Epidermal melanocyte (primary cell): Measurements from ENCODE around the gene OTC.

Source experiments
- DNase-seq: peaks from one replicate; pipeline ENCODE4 v3.0.0; 2011; ENCODE audit warnings: low spot score; ENCODE audit not compliant: insufficient read length

The OTC gene

DNA sequence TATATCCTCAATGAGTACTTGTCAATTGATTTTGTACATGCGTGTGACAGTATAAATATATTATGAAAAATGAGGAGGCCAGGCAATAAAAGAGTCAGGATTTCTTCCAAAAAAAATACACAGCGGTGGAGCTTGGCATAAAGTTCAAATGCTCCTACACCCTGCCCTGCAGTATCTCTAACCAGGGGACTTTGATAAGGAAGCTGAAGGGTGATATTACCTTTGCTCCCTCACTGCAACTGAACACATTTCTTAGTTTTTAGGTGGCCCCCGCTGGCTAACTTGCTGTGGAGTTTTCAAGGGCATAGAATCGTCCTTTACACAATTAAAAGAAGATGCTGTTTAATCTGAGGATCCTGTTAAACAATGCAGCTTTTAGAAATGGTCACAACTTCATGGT is at the start of gene OTC:
OTC (plus strand) TSS at position 243 of the 400 bp plus-strand sequence; CDS start at position 336, 93 bp downstream.
- DNase-seq = no peak

DNA sequence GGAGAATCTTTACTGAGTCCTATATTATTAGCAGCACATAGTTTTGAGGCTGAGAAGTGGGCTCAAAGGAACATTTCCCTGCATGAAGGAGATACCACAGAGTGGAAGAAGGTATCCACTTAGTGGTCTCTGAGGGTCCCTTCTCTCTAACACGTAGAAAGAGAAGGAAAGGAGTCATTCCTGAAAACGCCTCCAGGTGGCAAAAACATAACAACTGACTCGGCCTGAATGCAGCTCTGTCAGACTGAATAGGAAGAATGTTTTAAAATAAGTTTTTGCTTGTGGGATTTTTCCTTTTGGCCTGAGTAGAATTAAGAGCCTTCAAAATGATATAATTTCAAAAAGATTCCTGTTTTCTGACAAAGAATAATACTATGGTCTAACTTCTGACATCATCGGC is 48.4 kb upstream of the OTC start:
- no peak for DNase-seq

DNA sequence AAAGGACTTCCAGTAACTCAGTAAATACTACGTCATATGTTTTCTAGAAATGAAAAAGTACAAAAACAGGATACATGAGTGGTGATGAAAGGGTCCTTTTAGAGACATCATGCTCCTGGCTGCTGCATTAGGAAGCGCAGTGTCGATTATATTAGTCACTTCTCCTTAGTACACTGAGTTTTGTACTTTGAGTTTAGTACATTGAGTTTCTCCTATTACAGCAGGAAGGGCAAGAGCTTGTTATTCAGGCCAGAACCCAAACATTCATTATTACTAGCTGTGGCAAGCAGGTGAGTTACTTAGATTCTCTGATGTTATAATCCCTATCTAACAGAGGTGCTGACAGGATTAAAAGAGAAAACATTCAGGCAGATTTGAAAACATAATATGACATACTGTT is 46.4 kb upstream of the OTC start:
- DNase-seq = no peak

DNA sequence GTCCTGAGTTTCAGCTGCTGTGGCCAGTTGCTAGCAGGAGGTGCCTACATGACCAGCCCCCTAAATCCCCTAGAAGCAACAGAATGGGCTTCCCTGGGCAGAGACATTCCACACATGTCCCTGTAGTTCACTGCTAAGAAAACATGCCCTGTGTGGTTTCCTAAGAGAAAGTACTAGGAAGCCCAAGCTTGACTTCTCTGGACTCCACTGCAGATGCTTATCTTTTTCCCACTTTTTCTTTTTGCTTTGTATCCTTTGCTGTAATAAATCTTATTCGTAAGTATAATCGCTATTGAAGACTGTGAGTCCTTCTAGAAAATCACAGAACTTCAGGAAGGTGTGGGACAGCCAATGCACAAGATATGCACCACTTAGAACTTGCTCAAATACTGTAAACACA is 40.7 kb upstream of the OTC start:
- DNase-seq = no peak

DNA sequence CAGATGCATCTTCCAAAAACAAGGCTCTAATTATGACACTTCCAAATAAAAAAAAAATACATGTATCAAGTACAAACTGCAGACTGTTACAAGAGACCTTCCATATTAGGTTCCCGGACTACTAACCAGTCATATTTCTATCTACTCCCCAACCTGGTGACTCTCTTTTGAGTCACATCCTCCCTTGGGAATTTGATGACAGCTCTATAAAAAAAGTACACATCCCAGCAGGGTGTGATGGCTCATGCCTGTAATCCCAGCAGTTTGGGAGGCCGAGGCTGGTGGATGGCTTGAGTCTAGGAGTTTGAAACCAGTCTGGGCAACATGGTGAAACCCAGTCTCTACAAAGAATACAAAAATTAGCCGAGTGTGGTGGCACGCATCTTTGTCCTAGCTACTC is 40.0 kb upstream of the OTC start:
- no peak for DNase-seq

DNA sequence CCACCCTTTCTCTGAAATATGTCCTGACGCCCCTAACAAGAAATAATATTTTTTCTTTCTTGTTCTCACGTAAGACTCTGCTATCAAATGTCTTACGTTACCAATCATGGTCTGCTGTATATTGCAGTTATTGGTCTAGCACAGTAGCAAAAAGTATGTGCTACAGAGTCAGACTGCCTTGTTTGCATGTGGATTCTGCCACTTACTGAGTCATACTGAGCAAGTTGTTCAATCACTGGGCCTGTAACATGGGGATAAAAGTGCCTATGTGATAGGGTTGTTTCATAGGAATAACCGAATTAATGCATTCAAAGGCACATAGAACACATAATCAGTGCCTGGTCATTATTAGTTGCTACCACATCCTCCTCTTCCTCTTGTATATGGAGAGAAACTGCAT is 39.2 kb upstream of the OTC start:
- DNase-seq = no peak

DNA sequence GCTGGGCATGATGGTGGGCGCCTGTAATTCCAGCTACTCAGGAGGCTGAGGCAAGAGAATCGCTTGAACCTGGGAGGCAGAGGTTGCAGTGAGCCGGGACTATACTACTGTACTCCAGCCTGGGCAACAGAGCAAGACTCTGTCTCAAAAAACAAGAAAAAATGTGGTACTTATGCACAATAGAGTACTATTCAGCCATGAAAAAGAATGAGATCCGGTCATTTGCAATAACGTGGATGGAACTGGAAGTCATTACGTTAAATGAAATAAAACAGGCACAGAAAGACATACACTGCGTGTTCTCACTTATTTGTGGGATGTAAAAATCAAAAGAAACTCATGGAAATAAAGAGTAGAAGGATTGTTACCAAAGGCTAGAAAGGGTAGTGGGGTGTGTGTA is 37.2 kb upstream of the OTC start:
- no peak for DNase-seq

DNA sequence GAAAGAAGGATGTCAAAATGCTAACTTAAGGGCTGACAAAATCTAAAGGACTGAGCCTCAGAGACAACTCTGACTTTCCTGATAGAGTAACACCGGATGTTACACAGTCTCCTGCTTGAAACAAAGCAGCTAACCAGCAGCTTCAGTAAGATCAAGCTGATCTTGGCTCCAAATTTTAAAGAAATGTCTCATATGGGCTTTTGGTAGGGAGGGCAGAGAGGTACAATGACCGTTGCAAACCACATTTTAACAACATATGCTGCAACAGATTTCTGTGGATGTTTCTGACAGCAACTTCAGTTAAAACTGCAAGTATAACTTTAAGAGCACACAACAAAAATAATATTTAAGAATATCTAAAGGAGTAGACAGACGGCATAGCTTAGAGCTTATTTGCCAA is 34.2 kb upstream of the OTC start:
- DNase-seq = no peak

DNA sequence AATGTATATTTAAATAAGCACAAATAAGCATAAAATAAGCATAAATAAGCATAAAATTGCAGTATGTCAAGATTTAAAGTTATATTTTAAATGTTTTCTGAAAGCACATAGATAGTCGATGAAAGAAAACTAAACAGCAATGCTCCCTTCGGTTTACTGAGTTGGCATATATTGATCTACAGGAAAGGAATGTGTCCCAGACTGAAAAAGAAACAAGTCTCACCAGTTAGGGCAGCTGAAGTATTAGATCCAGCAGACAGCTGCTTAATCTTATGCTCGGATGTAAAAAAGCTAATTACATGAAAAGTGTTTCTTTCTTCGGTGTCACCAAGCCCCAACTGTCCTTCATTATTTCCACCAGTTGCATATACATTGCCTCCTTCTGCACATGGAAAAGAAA is 33.8 kb upstream of the OTC start:
- DNase-seq = no peak

DNA sequence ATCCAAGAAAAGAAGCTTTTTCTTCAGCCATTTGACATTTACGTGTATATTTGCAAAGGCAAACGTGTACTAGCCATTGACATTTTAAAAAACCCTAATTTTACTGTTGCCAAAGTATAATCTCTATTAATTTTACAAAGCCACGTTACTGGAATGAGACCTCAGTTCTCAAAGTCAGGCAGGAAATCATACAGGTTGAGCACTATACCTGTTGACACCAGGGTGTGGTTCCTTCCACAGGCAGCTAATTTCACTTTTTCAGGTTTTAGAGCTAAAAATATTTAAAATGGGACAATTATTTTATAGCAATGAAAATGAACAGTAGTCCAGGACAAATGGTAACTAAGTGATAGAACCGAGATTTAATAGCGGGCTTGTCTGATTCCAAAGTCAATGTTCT is 31.6 kb upstream of the OTC start:
- DNase-seq = no peak

DNA sequence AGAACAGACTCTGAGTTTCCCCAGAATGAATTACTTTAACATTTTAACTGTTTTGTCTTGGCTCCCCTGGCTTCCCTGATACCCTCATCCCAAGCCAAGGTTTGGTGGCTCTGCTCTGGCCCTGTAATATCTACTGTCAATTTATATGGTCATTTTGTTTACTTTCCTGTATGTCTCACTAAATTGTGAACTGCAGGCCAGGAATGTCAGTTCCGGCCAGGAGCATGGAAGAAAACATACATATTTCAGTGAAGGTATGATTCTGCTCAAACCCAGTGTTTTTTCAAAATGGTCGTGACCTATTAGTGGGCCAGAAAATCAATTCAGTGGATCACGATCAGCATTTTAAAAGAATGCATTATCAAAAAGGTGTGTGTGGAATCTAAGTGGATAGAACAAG is 26.3 kb upstream of the OTC start:
- DNase-seq = no peak

DNA sequence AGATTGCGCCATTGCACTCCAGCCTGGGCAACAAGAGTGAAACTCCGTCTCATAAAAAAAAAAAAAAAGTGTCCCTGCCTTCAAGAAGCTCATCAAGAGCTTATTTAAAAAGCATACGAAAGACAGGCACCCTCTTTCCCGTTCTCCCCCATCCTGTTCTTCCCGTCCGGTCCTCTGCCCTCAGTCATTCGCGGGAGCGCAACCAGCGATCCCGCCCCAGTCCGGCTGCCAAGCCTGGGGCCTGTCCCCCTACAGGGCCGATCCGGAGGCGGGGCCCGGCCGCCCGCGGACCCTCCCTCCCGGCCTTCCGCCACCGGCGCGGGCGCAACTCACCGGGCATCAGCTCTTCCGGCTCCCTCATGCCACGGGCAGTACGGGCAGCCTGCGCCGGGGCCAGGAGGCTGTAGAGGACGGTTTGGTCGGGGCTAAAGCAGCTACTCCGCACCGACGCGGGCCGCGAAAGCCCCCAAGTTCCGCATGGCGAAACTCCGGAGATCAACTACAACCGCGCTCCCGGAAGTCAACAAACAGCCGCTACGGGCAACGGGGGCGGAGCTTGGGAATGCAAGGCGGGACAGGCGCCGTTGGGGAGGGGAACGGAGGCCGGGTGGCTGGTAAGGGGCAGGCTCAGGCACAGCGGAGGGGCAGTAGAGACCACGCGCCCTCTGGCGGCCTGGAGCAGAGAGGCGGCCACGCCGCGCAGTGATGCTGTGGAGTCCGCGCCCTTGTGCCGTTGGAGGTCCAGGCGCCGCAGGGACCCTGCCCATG is 25.2 kb upstream of the OTC start, which contains the start of gene RPGR:
RPGR (minus strand) TSS at position 503 of the 768 bp plus-strand sequence; CDS start at position 361, 142 bp downstream.
- DNase-seq = peak; percentile 69

DNA sequence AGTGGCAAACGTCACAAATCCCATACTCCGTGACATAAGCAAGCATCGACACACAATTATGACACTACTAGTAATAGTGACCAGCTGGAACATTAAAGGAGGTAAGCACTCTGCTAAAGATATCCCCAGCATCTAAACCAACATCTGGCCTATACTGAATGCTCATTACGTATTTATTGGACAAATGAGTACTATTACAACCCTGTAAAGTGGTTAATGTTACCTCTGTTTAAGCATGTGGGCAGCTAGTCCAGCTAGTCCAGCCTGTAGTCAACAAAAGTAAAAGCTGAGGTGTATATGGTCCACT is 24.7 kb upstream of the OTC start:
- no peak for DNase-seq

DNA sequence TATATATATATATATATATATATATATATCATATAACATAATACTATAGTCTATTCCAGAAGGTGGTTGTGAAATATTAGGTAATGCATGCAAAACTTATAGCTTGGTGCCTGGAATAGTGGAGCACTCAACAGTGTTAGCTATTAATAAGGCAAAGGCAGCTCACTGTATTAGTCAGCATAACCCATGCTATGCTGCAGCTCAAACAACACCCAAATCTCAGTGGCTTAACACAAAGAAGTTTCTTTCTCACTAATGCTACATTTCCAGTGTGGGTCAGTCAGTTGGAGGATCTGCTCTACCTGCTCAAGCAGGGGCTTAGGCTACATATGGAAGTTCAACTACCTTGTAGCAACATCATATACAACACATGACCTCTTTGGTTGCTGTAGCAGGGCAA is 19.9 kb upstream of the OTC start:
- DNase-seq = no peak

DNA sequence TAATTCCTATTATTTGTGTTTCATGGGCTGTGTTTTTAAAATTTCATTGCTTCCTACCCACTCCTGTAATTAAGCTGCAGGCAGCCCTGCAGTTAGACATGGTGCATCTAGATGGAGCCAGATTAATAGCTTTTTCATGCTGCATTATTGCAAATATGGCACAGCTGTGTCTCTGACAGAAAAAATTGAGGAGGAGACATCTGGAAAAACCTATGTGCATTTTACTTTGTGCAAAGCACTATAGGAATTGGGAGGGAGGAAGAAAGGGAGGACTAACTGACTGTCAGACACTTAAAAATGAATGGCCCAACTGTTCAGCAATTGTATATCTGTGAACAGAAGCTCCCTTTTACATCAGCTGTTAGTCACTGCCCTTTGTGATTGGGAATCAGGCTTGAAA is 17.0 kb upstream of the OTC start:
- DNase-seq = no peak

DNA sequence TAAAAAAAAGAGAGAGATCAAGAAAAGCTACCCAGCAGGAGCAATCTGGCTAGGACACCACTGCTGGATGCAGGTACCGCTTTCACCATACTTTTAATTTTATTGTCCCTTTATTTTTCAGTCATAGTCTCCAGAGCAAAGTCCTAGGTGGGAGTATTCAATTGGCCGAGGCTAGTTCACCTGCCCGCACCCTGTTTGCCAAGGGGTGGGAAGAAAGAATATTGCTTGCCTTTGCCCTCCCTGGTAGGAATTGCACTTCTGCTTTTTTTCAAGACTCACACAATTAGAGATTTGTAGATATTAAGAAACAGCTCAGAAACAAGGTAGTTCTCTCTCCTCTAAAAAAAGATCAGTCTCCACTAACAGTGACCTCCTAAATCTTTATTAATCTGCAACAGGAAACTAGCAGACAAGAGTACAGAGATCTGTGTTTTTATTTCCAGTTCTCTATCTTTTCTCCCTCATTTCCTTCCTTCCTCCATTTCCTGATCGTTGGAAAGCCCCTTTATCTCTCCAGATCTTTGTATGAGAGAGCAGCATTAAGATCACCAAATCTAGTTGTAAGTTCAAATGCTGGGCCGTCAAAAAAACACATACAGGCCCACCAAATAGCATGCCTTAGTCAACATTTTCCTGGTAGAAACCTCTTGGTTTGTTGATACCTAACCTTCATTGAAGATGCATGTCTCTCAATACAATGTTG is 15.7 kb upstream of the OTC start:
- no peak for DNase-seq

DNA sequence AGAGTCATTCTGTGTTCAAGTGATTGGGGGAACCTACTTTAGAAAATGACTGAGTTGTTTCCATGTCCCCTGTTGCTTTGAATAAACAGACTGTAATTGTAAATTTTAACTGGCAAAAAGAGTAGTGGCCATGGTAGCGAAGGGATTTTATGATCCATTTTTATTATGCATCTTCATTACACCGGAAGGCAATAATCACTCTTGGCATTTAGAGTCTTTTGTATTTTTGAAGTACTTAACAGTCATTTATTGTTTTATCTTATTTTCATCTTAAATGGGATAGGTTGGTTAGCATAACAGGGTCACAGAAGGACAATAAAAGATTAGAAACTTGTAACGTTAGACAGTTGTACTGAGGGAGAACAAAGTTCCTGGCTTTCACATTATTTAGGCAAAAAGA is 11.0 kb upstream of the OTC start:
- no peak for DNase-seq

DNA sequence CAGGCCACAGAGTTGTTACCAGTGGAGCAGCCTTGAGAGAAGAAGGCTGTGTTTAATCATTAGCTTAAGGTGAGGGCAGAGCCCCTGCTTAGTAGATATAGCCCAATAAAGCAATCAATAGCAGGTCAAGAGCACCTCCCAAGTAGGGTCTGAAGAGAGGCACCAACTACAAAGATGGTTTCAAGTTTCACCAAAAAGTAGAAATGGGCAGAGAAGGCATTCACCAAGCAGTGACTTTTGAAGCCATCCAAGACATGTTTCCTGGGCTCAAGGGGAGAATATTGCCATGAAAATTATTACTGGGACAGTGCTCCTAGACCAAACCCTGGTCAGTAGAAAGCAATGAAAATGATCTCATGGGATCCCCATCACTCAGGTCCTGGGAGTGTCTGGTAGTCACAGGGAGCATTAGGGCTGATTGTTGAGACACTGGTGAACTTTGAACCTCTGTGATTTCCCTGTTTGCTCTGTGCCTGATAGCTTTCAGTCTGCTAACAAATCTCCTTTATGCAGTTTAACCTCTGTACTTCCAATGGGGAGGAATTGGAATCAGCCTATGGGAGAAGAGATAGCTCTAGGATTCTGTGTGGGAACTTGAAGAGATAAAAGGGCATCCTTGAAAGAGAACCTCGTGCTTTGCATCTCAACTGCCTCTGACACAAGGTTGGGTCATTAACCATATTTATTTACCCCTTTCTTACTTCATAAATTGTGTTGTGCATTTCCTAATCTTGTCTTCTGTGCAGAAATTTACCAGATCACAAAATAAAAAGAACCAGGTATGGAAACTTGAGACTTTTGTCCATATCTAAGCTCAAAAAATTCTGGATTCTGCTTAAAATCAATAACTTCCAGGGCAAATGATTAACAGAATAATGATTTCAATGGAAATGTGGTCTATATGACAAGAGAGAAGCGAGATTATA is 9.3 kb upstream of the OTC start:
- DNase-seq = no peak

DNA sequence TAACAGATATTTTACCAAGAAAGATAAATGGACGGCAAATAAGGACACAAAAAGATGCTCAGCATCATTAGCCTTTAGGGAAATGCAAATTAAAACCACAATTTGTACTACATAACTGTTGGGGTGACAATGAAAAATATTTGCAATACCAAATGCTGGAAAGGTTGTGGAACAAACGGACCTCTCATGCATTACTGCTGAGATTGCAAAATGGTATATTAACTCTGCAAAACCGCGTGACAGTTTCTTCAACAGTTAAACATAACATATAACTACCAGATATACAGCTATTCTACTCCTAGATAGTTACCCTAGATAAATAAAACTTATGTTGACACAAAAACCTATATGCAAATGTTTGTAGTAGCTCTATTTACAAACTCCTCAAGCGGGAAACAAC is 6.3 kb upstream of the OTC start:
- no peak for DNase-seq

DNA sequence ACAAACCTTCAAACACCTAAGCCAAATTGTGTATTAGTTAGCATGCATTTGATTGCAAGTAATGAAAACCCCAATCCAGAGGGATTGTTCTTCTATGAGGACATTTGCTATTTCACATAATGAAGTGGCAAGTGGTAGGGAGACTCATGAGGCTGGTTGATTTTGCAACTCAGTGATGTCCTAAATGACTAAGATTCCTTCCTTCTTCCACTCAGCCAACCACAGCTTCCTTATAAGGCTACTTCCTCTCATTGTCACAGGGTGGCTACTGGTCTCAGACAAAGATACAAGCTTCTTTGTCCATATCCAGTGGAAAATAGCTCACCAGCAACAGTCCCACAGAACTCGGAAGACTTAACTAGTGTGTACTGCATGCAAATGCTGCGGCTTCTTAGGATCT is 5.3 kb upstream of the OTC start:
- DNase-seq = no peak

DNA sequence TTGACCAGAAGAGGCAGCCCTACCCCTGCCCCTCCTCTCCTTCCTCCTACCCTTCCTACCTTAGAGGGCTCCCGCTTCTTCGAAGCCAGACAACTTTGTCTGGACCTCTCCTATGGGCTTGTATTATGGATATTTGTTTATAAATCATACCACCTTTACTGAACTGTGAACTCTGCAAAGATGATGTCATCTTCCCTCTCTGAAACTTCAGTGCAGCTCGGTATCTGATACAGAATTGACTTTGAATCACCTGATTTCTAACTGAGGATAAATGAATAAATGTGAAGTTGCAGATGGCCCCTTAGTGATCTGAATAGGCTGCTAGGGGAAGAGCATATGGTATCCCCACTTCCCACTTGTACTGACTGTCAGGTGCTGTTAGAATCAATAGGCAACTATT is 1.1 kb upstream of the OTC start:
- DNase-seq = no peak

DNA sequence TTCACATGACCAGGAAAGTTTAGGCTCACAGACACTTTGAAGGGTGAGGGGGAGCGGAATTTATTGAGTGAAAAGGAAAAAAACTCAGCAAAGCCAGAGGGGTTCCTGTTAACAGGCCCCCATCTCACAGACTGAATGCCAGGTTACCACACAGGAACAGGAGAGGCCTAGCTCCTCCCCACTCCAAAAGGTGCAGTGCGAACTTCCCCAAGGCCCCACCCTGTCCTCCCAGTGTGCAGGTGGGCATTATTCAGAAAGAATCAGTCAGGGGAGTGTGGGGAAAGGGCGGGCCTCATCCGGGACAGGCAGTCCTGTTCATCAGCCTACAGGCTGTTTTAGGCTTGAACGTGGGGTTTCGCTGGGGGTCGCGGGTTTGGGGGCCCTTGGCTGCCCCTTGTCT is 4.0 kb downstream of the OTC start:
- no peak for DNase-seq
